GM18867 (cell line): ENCODE measurements around the gene COQ3.
"Not testable (repeated sequence)": the region's sequence is repeated elsewhere in the genome, so short reads cannot be mapped to it uniquely, and the experiment has no call there.

Experiments used
- ATAC-seq: cut with Tn5 transposase; IDR thresholded peaks from one replicate; pipeline ENCODE4 v1.9.1; 2021; ENCODE audit warnings: mild to moderate bottlenecking, moderate library complexity; ENCODE audit not compliant: unreplicated experiment

Gene COQ3

DNA sequence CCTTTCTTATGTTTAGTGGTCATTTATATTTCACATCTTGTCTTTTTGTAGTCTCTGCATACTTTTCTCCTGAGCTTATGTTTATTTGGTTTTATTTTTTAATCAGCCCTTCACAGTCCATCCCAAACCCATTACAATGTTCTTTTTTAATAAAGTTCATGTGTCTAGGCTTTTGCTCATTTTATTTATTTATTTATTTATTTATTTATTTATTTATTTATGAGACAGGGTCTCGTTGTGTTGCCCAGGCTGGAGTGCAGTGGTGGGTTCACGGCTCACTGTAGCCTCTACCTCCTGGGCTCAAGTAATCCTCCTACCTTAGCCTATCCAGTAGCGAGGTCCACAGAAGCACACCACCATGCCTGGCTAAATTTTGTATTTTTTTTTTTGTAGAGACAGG, 3.1 kb downstream of the COQ3 start:
- ATAC-seq, result no peak

GRCh38 chr6:99384507-99384906, 9.5 kb downstream of the COQ3 start:
- no peak for ATAC-seq

DNA sequence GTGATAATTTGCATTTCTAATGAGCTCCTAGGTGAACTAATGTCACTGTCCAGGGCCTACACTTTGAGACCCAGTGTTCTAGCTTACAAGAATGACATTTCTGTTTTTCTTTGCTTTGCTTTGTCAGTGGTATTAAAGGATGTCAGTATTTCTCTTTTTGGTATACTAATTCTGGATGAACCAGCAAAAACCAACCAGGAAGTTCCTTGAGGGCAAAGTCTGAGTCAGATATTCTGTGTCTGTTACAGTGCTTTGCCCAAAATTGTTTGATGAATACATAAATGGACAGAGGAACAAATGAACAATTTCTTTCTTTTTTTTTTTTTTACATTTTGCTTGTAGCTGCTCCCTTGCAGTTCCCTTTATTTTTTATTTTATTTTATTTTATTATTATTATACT, 15.4 kb downstream of the COQ3 start:
- no peak for ATAC-seq

DNA sequence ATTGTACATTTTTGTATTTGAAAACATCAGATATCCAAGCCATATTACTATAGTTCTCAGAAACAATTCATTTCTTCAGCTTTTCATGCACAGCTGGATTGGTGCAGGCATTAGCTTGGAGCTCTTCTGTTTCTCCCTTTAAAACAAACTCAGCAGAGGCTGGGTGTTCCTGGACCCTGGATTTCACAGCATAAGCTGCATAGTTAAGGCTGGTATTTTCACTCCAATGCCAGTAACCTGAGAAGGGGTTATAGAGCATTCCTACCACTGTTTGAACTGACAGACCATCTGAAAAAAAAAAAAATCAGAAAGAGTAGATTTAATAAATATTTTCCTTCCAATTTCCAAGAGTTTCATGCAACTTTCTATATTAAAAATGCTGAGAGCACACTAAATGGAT, 24.5 kb downstream of the COQ3 start:
- ATAC-seq, result no peak

- no peak for ATAC-seq
Observed at GRCh38 chr6:99366852-99367251, 27.1 kb downstream of the COQ3 start.

DNA sequence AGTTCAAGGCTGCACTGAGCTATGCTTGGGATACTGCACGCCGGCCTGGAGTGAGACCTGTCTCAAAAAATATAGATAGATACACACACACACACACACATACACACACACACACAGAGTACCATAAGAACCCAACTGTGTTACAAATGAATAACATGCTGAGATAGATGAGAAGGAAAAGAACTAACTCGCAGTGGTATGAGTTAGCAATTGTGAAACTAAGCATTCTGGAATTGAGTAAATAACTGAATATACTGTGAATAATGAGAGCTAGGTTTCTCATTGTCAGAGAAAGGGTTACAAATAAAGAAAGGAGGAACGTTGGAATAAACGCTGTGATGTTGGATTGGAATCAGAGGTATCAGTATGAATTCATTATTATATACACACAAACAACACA, 30.0 kb downstream of the COQ3 start:
- ATAC-seq, result peak; percentile 90

DNA sequence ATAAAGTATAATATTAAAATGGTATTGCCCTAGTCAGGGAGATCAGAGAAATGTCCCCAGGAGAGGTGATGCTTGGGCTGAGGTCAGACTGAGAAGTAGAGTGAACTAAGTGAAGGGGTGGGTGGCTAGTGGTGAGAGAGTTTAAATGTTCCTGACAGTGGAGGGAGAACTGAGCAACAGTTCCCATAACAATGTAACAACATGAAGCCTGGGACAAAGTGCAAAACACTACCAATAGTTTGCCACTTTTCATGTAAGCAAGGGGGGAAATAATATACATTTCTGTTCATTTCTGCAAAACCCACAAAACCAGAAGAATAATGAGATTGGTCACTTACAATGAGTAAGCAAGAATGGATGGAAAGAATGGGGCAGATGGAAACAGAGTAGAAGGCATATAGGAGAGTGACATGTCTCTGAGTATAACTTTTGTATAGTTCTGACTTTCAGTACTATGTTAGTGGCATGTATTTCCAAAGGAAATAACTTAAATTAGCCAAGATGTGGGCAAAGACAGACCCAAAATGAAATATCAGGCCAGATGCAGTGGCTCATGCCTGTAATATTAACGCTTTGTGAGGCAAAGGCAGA, 31.2 kb downstream of the COQ3 start:
- ATAC-seq, result peak; percentile 38

DNA sequence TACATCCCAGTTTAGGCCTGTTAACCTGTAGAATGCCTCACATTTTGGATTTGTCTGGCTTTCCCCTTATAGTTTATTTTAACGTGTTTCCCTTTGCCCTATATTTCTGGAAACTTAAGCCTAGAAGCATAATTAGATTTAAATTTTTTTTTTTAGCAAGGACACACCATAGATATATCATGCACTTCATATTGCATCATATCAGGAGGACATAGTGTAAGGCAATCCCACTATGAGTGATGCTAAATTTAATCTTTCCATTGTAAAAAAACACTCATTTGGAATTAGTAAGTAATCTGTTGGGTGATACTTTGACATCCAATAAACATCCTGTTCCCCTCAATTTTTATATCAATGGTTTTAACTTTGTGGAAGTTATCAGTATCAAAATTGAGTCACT, 34.2 kb downstream of the COQ3 start:
- no peak for ATAC-seq

DNA sequence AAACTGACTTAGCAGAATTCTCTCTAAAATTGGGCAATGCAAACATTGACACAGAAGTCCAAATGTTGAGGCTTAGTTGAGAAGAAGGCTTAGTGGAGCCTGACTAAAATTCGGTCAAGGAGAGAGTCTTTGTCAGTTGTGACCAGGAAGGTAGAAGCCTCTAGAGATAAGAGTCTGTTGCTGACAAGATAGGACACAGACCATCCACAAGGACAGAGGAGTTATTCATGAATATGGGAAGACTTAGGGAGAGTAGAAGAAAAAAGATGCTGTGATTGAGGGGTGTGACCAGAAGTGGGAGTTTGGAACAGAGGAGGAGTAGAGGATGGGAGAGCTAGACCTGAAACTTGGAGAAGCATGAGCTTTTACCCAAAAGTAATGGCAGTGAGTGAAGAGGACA, 37.4 kb downstream of the COQ3 start:
- no peak for ATAC-seq

DNA sequence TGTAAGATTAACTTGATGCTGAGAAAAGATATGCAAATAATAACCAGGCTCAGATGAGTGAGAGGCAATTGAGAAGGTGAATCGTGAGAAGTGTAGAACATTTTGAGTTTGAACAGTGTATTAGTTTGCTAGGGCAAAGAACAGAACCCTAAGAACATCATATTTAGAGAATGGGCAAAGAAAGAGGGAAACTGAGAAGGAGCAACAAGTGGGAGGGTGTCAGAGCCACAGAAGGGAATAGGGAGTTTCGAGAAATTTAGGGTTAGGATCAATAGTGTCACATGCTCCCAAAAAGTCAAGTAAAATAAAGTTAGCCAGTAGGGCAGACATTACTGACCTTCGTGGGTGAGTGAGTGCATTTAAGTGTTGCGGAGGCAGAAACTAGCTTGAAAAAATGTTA, 39.0 kb downstream of the COQ3 start:
- ATAC-seq, result no peak

DNA sequence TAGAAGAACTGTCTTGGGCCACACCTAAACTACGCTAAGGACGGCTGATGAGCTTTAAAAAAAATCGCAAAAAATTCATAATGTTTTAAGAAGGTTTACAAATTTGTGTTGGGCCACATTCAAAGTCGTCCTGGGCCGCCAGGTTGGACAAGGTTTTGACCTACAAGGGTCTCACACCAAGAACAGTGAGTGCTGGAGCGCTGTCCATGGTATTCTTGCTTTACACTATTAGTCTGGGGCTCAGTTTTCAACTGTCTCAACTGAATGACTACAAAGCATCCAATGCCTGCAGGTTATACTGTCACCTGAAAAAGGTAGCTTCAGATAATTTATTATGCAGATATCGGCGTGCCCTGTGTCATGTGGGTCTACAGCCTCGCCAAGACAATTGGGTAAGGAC, 40.9 kb downstream of the COQ3 start:
- ATAC-seq, result no peak

DNA sequence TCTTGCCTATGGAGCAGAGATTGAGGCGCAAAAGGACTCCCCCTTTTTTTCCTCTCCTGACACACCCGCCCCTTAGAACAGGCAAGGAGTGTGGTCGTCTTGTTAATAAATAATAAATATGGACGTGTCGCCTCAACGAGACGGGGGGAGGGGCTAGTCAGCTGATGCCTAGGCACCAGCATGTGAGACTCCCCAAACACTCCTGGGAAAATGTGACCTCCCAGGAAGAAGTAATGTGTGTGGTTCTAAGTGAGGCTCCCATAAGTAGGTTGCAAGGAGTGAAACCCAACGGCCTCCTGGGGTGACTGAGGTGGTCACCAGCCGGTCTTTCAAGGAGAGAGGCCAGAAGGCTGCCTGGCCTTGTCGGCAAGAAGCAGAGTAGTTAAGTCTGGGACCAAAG, 43.4 kb downstream of the COQ3 start:
- no peak for ATAC-seq

GRCh38 chr6:99349171-99350141, 44.5 kb downstream of the COQ3 start, which contains the start of gene FAXC:
Gene FAXC (minus strand): TSS chr6:99349674. CDS start chr6:99349372, 302 bp downstream.
- peak; percentile 61 for ATAC-seq

DNA sequence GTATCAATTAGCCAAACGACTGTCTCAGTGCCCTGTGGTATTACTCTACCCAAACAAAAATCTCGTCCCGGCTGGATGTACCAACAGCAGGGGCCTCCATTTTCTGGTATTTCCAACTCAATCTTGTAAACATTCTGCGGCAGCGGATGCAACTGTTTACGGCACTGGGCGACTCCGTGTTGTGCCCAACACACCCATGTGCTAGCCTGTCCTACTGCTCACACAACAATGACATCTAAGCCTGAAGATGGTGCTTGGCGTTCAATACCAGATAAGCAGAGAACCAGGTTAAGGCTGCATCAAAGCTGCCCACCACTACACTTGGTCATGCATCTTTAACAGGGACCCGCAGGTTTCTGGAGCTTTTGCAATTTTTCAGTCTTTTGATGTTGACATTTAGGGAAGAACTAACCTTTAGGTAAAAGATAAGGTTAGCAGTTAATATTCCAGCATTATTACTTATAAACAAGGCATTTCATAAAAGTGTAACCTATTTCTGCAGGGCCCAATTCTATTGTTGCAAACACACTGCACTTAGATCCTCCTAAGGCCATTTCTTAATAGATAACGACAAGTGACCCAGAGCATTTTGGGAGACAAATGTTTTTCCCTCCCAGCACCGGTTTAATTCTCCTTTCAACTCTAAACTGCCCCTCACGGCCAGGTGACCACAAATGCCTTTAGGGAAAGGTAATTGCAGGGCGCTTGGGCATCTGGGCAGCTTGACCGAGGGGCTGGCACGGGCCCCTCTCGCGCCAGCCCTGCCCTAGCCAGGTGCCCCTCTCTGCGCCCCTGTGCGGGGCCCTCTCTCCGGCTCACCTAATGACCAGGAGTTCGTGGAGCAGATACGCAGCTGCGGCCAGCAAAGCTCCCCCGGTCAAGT, 45.5 kb downstream of the COQ3 start:
- ATAC-seq, result no peak

DNA sequence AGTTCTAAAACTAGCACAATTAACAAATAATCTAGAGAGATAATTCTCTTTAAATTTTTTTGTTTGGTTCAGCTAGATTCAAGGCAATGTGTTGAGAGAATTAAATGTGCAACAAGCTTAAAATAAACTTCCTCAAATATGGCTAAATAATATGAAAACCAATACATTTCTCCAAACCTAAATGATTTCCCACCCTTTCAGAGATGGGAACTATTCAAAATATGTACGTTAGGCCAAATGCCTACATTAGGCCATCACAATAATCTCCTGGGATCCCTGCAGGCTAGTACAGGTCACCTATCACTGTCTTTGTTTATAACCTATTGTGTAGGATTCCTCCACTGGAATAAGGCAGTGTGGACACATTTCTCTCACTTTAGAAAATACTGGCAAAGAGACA, 46.2 kb downstream of the COQ3 start:
- ATAC-seq, result no peak

DNA sequence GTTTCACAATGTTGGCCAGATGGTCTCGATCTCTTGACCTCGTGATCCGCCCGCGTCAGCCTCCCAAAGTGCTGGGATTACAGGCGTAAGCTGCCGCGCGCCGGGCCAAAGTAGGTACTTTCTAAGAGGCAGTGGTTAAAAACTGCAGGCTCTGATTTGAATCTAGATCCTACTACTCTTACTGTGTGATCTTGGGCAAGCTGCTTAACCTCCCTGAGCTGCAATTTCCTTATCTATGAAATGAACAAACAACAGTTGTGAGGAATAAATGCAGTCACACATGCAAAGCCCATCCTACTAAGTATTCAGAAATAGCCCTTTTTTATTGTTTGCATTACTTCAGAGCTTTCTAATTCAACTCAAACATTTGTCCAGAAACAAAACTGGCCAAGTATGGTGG, 47.4 kb downstream of the COQ3 start:
- ATAC-seq, result no peak

- no peak for ATAC-seq
Observed at GRCh38 chr6:99345164-99345563, 48.8 kb downstream of the COQ3 start.

- no peak for ATAC-seq
Observed at GRCh38 chr6:99344289-99344688, 49.7 kb downstream of the COQ3 start.

GRCh38 chr6:99341862-99342455, 52.0 kb downstream of the COQ3 start:
- peak; percentile 77 for ATAC-seq

- no peak for ATAC-seq
Observed at GRCh38 chr6:99338188-99338587, 55.8 kb downstream of the COQ3 start.

GRCh38 chr6:99335298-99335697, 58.7 kb downstream of the COQ3 start:
- ATAC-seq, result not testable (repeated sequence)
